Naive thymus-derived CD8-positive, alpha-beta T cell (primary cell): ENCODE data around the gene DCLK2. TPM values are rescaled to one million over a fixed set of nuclear protein-coding genes. Genes with fewer than 3 reads are reported as not detected.

Experiments
- ATAC-seq, 2 donors: fragments of 150-1000 bp; cut with Tn5 transposase in 1 of 2; sonication (Bioruptor Pico), chemical (Tn5 transposase) in 1 of 2; 1 replicate in 1 of 2; 2 replicates in 1 of 2; pipeline ENCODE4 v1.10.0; 2021; ENCODE audit warnings: mild to moderate bottlenecking in 2 of 2, moderate library complexity in 2 of 2
- POLR2A ChIA-PET: fragments of 350-600 bp; sonication (Branson Sonifier 250); formaldehyde crosslinking; loops from one replicate; lab custom pipeline; 2021; ENCODE audit warnings: antibody characterized with exemption; lab: Charles Lee
- DNase-seq, 10 donors: peaks; one replicate each; pipeline versions ENCODE4 v3.0.0 to v3.0.0-alpha.2; 2020 to 2022
- H3K27ac Mint-ChIP-seq, 10 donors: one replicate each; pipeline ENCODE4 v1.8.0; 2020 to 2022; ENCODE audit warnings: mild to moderate bottlenecking in 10 of 10, mixed read lengths in 10 of 10, moderate library complexity in 4 of 10, inconsistent platforms in 1 of 10
- H3K27me3 Mint-ChIP-seq, 5 donors: one replicate each; pipeline ENCODE4 v1.8.0; 2021 to 2022; ENCODE audit warnings: mixed read lengths in 5 of 5
- H3K36me3 Mint-ChIP-seq, 3 donors: one replicate each; pipeline ENCODE4 v1.8.0; 2020 to 2022; ENCODE audit warnings: mixed read lengths in 3 of 3, mild to moderate bottlenecking in 2 of 3, inconsistent platforms in 1 of 3
- H3K4me1 Mint-ChIP-seq, 4 donors: one replicate each; pipeline ENCODE4 v1.8.0; 2021 to 2022; ENCODE audit warnings: mixed read lengths in 4 of 4
- H3K4me3 Mint-ChIP-seq, 10 donors: one replicate each; pipeline ENCODE4 v1.8.0; 2020 to 2022; ENCODE audit warnings: mild to moderate bottlenecking in 10 of 10, mixed read lengths in 10 of 10, moderate library complexity in 6 of 10, inconsistent platforms in 1 of 10
- H3K9me3 Mint-ChIP-seq, 9 donors: one replicate each; pipeline ENCODE4 v1.8.0; 2020 to 2022; ENCODE audit warnings: mixed read lengths in 9 of 9, mild to moderate bottlenecking in 3 of 9, inconsistent platforms in 1 of 9, moderate library complexity in 1 of 9
- polyA plus RNA-seq, 3 donors: library from polyadenylated mRNA; unstranded; fragments of 300-500 nt; fragmentation: Illumina TruSeq; gene quantifications; one replicate each; pipeline ENCODE4 v1.2.3, GENCODE V29; 2021
- total RNA-seq, 8 experiments: library from RNA in 2 of 8; stranded (reverse) in 2 of 8; gene quantifications; one replicate each; pipeline ENCODE4 v1.2.3 and lab custom pipeline; 2021 to 2026

Gene DCLK2
- total and polyA plus RNA-seq, 5 experiments from 2014 or later = 0.20 TPM; not detected in 4

GRCh38 chr4:150206265-150206664 is 128.0 kb downstream of the DCLK2 start:
- ATAC-seq = no peak
- POLR2A ChIA-PET = no interaction called here
- Mint-ChIP-seq H3K4me1 (no peaks in the 10 kb centered on the region), H3K36me3 (no peaks in the 10 kb centered on the region), H3K4me3 (no peak overlapping the region), H3K27me3 (peaks cover 0 to 10% (median 4%) of the 10 kb centered on the region in 5 donors), H3K27ac (no peak overlapping the region), H3K9me3 (no peaks in the 10 kb centered on the region)
- DNase-seq = no peak

- no peak overlapping the region for H3K4me3 Mint-ChIP-seq
- POLR2A ChIA-PET = no interaction called here
- no peaks in the 10 kb centered on the region for H3K9me3 Mint-ChIP-seq
- no peak overlapping the region for H3K27ac Mint-ChIP-seq
- H3K27me3 Mint-ChIP-seq = peaks cover 0 to 17% (median 5%) of the 10 kb centered on the region in 5 donors
- no peaks in the 10 kb centered on the region for H3K36me3 Mint-ChIP-seq
- DNase-seq = no peak
- H3K4me1 Mint-ChIP-seq = peaks cover 0 to 2% (median 0%) of the 10 kb centered on the region in 4 donors
- ATAC-seq = no peak
Observed at GRCh38 chr4:150206954-150207353, 128.7 kb downstream of the DCLK2 start.

GRCh38 chr4:150207871-150208270 is 129.6 kb downstream of the DCLK2 start:
- H3K4me1 Mint-ChIP-seq = peaks cover 0 to 2% (median 0%) of the 10 kb centered on the region in 4 donors
- POLR2A ChIA-PET = no interaction called here
- H3K9me3 Mint-ChIP-seq = no peaks in the 10 kb centered on the region
- DNase-seq = no peak
- peaks cover 0 to 19% (median 5%) of the 10 kb centered on the region in 5 donors for H3K27me3 Mint-ChIP-seq
- no peak overlapping the region for H3K4me3 Mint-ChIP-seq
- no peak for ATAC-seq
- H3K27ac Mint-ChIP-seq = no peak overlapping the region
- H3K36me3 Mint-ChIP-seq = no peaks in the 10 kb centered on the region

- POLR2A ChIA-PET = no interaction called here
- peaks cover 0 to 19% (median 5%) of the 10 kb centered on the region in 5 donors for H3K27me3 Mint-ChIP-seq
Observed at GRCh38 chr4:150209140-150209829, 131.0 kb downstream of the DCLK2 start.

DNA sequence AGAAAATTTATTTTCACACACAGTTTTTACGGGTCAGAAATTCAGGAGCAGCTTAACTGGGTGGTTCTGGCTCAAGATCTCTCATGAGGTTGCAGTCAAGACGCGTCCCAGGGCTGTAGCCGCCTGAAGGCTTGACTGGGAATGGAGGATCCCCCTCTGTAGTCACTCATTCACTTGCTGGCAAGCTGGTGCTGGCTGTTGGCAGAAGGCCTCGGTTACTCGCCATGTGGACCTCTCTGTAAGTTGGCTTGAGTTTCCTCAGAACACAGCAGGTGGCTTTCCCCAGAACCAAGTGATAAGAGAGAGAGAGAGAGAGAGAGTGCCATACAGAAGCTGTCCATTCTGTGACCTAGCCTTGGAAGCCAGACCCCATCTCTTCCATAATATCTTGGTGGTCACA is 132.8 kb downstream of the DCLK2 start:
- Mint-ChIP-seq H3K4me3 (no peak overlapping the region), H3K9me3 (no peaks in the 10 kb centered on the region), H3K36me3 (no peaks in the 10 kb centered on the region), H3K27ac (no peak overlapping the region), H3K4me1 (peaks cover 0 to 2% (median 0%) of the 10 kb centered on the region in 4 donors), H3K27me3 (peaks cover 0 to 19% (median 3%) of the 10 kb centered on the region in 5 donors)
- POLR2A ChIA-PET = no interaction called here
- DNase-seq (no peak), ATAC-seq (no peak)

More at GRCh38 chr4:150209140-150209829, 131.0 kb downstream of the DCLK2 start:
- H3K36me3 Mint-ChIP-seq = no peaks in the 10 kb centered on the region
- H3K4me1 Mint-ChIP-seq = peaks cover 0 to 2% (median 0%) of the 10 kb centered on the region in 4 donors
- H3K27ac Mint-ChIP-seq = no peak overlapping the region
- ATAC-seq = no peak
- H3K9me3 Mint-ChIP-seq = no peaks in the 10 kb centered on the region
- no peak for DNase-seq
- no peak overlapping the region for H3K4me3 Mint-ChIP-seq

DNA sequence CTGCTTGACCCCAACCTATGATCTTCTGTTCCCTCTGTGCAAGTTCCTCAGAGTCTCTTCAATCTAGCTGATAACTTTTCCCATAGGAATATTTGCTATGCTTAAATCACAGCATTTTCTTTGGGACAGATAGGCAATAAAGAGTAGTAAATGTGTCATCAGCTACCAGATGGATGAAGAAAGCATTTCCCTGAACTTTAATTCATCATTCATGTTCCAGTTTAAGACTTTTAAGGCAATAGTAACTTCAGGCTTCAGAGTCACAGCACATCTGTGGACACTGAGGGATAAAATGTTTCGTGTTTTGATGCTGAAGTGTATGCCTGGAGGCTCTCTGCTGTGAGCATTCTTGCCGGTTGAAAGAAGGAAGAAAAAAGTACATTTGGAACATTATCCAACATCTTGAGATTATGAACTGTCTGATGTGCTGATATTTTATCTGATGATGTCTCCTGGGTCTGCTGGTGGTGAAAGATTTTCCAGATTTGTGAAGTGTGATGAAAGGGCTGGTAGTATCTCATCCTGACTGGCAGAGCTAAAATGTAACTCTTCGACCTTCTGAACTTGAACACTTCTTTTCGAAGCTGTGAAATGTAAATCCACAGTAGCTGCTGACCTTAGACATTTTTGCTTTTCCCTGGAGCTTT is 133.7 kb downstream of the DCLK2 start:
- no peak overlapping the region for H3K27ac Mint-ChIP-seq

GRCh38 chr4:150212485-150212884 is 134.2 kb downstream of the DCLK2 start:
- POLR2A ChIA-PET = no interaction called here
- DNase-seq (no peak), ATAC-seq (no peak)
- H3K9me3 Mint-ChIP-seq = no peaks in the 10 kb centered on the region
- no peak overlapping the region for H3K4me3 Mint-ChIP-seq
- H3K36me3 Mint-ChIP-seq = no peaks in the 10 kb centered on the region
- H3K27me3 Mint-ChIP-seq = peaks cover 0 to 18% (median 3%) of the 10 kb centered on the region in 5 donors
- H3K27ac Mint-ChIP-seq = no peak overlapping the region
- H3K4me1 Mint-ChIP-seq = peaks cover 0 to 2% (median 0%) of the 10 kb centered on the region in 4 donors

More for the DNA sequence above, 133.7 kb downstream of the DCLK2 start:
- Mint-ChIP-seq H3K27me3 (peaks cover 0 to 19% (median 3%) of the 10 kb centered on the region in 5 donors), H3K4me3 (no peak overlapping the region), H3K36me3 (no peaks in the 10 kb centered on the region), H3K9me3 (no peaks in the 10 kb centered on the region), H3K4me1 (peaks cover 0 to 2% (median 0%) of the 10 kb centered on the region in 4 donors)
- POLR2A ChIA-PET = no interaction called here
- no peak for DNase-seq
- ATAC-seq = no peak

DNA sequence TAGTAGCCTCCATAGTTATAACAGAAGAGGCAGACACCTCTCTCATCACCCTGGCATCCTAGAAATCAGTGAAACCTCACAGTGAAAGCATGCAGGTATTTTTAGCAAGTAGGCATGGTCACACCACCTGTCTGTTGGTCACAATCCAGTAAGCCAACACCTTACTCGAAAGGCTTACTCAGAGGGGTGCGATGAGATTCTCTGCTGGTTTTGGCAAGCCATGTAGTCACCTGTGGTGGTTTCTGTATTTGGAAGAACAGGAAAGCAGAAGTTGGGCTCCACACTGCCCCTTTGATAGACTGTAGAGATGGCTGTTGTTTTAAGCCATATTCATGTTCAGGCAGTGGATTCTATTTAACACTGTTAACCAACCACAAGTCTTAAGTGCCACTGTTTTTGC is 134.7 kb downstream of the DCLK2 start:
- DNase-seq = no peak
- Mint-ChIP-seq H3K27ac (no peak overlapping the region), H3K4me1 (peaks cover 0 to 2% (median 0%) of the 10 kb centered on the region in 4 donors), H3K27me3 (peaks cover 0 to 14% (median 3%) of the 10 kb centered on the region in 5 donors), H3K4me3 (no peak overlapping the region), H3K36me3 (no peaks in the 10 kb centered on the region), H3K9me3 (no peaks in the 10 kb centered on the region)
- no peak for ATAC-seq
- POLR2A ChIA-PET = no interaction called here

DNA sequence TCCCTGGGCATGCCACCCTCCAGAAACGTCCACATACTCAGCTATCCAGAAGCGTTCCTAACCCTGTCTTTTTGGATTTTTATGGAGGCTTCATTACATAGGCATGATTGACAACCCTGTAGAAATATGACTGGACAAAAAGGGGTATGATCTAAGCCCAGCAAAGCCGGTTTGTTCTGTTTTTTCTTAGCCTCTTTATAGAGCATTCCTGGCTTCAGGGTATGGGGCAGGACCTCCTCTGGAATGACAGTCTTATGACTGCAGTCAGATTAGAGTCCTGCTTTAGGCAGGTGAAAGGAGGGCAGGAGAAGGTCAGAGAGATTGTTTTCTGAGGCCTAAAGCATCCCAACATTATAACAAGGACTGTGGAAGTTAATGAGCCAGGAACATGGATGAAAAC is 137.4 kb downstream of the DCLK2 start:
- Mint-ChIP-seq H3K4me3 (no peak overlapping the region), H3K9me3 (no peaks in the 10 kb centered on the region), H3K27me3 (peaks cover 0 to 12% (median 3%) of the 10 kb centered on the region in 5 donors), H3K4me1 (peaks cover 0 to 2% (median 0%) of the 10 kb centered on the region in 4 donors), H3K36me3 (no peaks in the 10 kb centered on the region), H3K27ac (no peak overlapping the region)
- POLR2A ChIA-PET = no interaction called here
- ATAC-seq (no peak), DNase-seq (no peak)

- Mint-ChIP-seq H3K36me3 (no peaks in the 10 kb centered on the region), H3K4me1 (no peaks in the 10 kb centered on the region), H3K27ac (no peak overlapping the region), H3K4me3 (no peak overlapping the region), H3K9me3 (no peaks in the 10 kb centered on the region), H3K27me3 (peaks cover 0 to 4% (median 1%) of the 10 kb centered on the region in 5 donors)
- ATAC-seq (no peak), DNase-seq (no peak)
- POLR2A ChIA-PET = no interaction called here
Observed at GRCh38 chr4:150216726-150217125, 138.5 kb downstream of the DCLK2 start.

- Mint-ChIP-seq H3K36me3 (no peaks in the 10 kb centered on the region), H3K4me1 (no peaks in the 10 kb centered on the region), H3K27ac (no peak overlapping the region), H3K4me3 (no peak overlapping the region), H3K27me3 (peaks cover 0 to 1% (median 0%) of the 10 kb centered on the region in 5 donors), H3K9me3 (no peaks in the 10 kb centered on the region)
- POLR2A ChIA-PET = no interaction called here
- DNase-seq (no peak), ATAC-seq (no peak)
Observed at GRCh38 chr4:150217192-150217591, 138.9 kb downstream of the DCLK2 start.

DNA sequence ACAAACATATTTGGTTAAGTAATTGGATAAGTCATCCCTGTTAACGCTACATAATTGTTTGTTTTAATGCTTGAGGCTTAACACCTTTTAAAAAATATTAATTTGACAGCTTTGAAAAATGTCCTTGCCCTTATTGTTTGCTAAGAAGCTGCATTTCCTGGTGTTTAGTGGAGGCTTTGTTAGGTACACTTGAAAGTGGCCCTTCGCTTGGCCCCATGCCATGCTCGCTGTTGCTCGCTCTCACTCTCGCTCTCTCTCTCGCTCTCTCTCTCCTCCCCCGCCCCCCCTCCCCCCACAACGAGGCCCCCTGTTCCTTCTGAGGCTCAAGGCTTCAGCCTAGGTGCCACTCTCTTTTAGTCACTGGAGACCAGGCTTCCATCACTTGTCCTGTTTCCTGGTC is 139.6 kb downstream of the DCLK2 start:
- POLR2A ChIA-PET = no interaction called here
- no peaks in the 10 kb centered on the region for H3K4me1 Mint-ChIP-seq
- H3K4me3 Mint-ChIP-seq = no peak overlapping the region
- no peak overlapping the region for H3K27ac Mint-ChIP-seq
- H3K36me3 Mint-ChIP-seq = no peaks in the 10 kb centered on the region
- no peaks in the 10 kb centered on the region for H3K9me3 Mint-ChIP-seq
- ATAC-seq (no peak), DNase-seq (no peak)
- peaks cover 0 to 3% (median 0%) of the 10 kb centered on the region in 5 donors for H3K27me3 Mint-ChIP-seq

DNA sequence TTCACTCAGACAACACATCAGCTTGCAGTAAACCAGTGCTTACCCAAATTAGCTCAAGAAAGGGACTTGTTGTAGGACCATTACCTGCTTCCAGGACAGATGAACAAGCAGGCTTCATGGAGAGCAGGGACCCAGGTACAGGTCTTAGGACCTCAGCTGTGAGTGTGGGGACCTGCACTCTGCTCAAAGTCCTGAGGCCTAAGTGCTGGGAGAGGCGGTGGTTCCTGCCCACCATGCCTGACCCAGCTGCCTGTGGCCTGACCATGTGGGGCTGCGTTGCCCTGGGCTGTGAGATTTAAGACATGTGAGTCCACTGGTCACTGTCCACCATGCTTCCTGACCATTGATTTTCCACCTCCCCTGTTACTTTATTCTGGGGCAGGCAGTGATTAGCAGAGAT is 140.2 kb downstream of the DCLK2 start:
- ATAC-seq = no peak
- POLR2A ChIA-PET = no interaction called here
- H3K36me3 Mint-ChIP-seq = no peaks in the 10 kb centered on the region
- no peak for DNase-seq
- H3K9me3 Mint-ChIP-seq = no peaks in the 10 kb centered on the region
- no peak overlapping the region for H3K27ac Mint-ChIP-seq
- no peak overlapping the region for H3K4me3 Mint-ChIP-seq
- no peaks in the 10 kb centered on the region for H3K4me1 Mint-ChIP-seq
- H3K27me3 Mint-ChIP-seq = peaks cover 0 to 3% (median 0%) of the 10 kb centered on the region in 5 donors
